Measurements from ENCODE around the gene SLC25A39. TPM values are rescaled to one million over a fixed set of nuclear protein-coding genes. Genes with fewer than 3 reads are reported as not detected.

SLC25A39 gene
- polyA plus RNA-seq, 1 of the 3 experiments (the other 2 are of a cell fraction), result 131 TPM

DNA sequence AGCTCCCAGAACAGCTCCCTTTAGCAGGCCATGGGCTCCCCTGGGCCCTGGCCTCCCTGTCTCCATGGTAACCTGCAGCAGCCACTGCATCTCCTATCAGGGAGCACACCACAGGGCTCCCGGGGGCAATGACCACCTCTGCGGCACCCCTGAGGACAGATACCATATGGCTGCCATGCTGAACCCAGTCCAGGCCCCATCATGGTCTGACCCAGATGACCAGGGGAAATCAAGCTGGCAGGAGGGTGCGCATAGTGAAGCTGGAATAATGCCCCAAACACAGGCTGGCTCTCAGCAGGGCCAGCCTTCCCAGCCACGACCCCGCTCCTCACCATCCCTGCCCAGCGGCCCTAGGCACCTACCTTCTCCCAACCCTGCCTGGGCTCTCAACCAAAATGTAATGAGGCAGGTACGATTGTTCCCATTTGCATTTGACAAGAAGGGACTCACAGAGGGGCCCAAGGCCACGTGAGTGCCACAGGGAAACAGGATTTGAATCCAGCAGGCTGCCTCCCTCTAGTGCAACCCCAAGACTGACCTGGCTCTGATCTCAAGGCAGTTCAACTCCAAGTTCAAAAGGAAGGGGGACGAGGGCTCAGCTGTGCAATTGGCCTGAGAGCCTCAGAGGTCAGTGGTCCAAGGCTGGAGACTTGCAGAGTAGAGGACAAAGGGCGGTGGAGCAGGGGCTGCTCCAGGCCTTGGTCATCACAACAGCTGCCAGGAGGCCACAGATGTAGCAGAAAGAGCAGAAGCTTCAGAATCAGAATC is 13.8 kb downstream of the SLC25A39 start:
- DNase-seq, result no peak
- Histone ChIP-seq H3K27me3 (ENCODE audit: insufficient read depth) (no peaks in the 10 kb centered on the region), H3K36me3 (replicated peaks in 1 of 2; ENCODE audit: control insufficient read depth in 1 of 2, insufficient read depth in 2 of 2, low read length in 1 of 2) (no peaks in the 10 kb centered on the region), H3K4me2 (no peak overlapping the region), H3K4me1 (ENCODE audit: control insufficient read depth in 1 of 2, insufficient read depth in 2 of 2, low read depth in 1 of 2, low read length in 1 of 2) (peaks cover 0 to 31% of the 10 kb centered on the region in 2 experiments; a peak in 1 of 4 replicates), H2AFZ (ENCODE audit: low read depth) (no peak overlapping the region), H3K9me3 (no peaks in the 10 kb centered on the region), H4K20me1 (ENCODE audit: insufficient read depth) (no peaks in the 10 kb centered on the region), H3F3A (replicated peaks; ENCODE audit: insufficient read depth) (no peaks in the 10 kb centered on the region), H3K9ac (no peak overlapping the region), H3K79me2 (ENCODE audit: insufficient read depth) (no peaks in the 10 kb centered on the region), H3K27ac (ENCODE audit: low read depth in 2 of 2, low read length in 1 of 2) (no peak overlapping the region), H3K4me3 (ENCODE audit: low read depth in 2 of 2, low read length in 1 of 2) (no peak overlapping the region), H3K9me2 (no peaks in the 10 kb centered on the region)
- TF ChIP-seq FOXM1 (IDR thresholded peaks at IDR 0.05; ENCODE audit: low read depth) (no peak), FOSL2 (IDR thresholded peaks at IDR 0.05; ENCODE audit: borderline replicate concordance, low read depth) (no peak), CHD2 (IDR thresholded peaks at IDR 0.05; ENCODE audit: low read length, partially characterized antibody) (no peak), SIN3A (IDR thresholded peaks at IDR 0.05; ENCODE audit: borderline replicate concordance, low read depth, low read length) (no peak), NRF1 (IDR thresholded peaks at IDR 0.05; ENCODE audit: low read depth, low read length) (no peak), TCF12 (IDR thresholded peaks at IDR 0.05) (no peak), MXI1 (IDR thresholded peaks at IDR 0.05; ENCODE audit: low read depth, low read length) (no peak), RCOR1 (IDR thresholded peaks at IDR 0.05; ENCODE audit: low read length) (no peak), RAD21 (IDR thresholded peaks at IDR 0.05; ENCODE audit: low read length) (no peak), RXRA (IDR thresholded peaks at IDR 0.05; ENCODE audit: borderline replicate concordance, low read depth) (no peak)
- TF ChIP-seq, protein P1, sequence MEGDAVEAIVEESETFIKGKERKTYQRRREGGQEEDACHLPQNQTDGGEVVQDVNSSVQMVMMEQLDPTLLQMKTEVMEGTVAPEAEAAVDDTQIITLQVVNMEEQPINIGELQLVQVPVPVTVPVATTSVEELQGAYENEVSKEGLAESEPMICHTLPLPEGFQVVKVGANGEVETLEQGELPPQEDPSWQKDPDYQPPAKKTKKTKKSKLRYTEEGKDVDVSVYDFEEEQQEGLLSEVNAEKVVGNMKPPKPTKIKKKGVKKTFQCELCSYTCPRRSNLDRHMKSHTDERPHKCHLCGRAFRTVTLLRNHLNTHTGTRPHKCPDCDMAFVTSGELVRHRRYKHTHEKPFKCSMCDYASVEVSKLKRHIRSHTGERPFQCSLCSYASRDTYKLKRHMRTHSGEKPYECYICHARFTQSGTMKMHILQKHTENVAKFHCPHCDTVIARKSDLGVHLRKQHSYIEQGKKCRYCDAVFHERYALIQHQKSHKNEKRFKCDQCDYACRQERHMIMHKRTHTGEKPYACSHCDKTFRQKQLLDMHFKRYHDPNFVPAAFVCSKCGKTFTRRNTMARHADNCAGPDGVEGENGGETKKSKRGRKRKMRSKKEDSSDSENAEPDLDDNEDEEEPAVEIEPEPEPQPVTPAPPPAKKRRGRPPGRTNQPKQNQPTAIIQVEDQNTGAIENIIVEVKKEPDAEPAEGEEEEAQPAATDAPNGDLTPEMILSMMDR (IDR thresholded peaks at IDR 0.05), result no peak
- TF ChIP-seq, protein P2, sequence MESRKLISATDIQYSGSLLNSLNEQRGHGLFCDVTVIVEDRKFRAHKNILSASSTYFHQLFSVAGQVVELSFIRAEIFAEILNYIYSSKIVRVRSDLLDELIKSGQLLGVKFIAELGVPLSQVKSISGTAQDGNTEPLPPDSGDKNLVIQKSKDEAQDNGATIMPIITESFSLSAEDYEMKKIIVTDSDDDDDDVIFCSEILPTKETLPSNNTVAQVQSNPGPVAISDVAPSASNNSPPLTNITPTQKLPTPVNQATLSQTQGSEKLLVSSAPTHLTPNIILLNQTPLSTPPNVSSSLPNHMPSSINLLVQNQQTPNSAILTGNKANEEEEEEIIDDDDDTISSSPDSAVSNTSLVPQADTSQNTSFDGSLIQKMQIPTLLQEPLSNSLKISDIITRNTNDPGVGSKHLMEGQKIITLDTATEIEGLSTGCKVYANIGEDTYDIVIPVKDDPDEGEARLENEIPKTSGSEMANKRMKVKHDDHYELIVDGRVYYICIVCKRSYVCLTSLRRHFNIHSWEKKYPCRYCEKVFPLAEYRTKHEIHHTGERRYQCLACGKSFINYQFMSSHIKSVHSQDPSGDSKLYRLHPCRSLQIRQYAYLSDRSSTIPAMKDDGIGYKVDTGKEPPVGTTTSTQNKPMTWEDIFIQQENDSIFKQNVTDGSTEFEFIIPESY (IDR thresholded peaks at IDR 0.05; ENCODE audit: borderline replicate concordance, low read depth), result no peak
- CTCF ChIA-PET, result interaction anchor here (1.1 to 5.7 kb wide), 7 partner anchors 13 to 125 kb away, joined by 3 to 37 read pairs (median 6); partner anchors contain the start of genes GRN, SLC25A39 and UBTF
- POLR2A ChIA-PET, result interaction anchor here (1.0 to 4.4 kb wide), 4 partner anchors 9 to 112 kb away, joined by 3 to 34 read pairs (median 22); partner anchors contain the start of gene SLC25A39
- WGBS (ENCODE audit: low lambda C conversion rate), result 23% methylated on average over 5 of the region's 10 CpGs

DNA sequence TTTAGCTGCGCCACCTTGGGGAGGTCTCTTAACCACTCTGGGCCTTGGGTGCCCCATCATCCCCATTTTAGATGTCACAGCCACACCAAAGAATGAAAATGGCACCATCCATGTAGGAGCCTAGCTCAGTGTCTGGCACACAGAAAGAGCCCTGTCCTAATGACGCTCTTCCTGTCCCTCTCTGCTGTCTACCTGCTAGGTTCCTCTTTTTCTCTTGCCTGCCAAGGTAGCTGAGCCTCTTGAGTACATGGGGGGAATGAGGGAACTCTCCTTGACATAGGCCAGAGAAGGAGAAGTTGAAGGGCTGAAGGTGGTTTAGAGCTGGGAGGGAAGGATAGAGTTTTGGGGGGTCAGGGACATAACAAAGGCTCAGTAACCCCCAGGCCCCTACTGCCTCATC is 14.4 kb downstream of the SLC25A39 start:
- CTCF ChIA-PET, result interaction anchor here (1.1 to 5.7 kb wide), 7 partner anchors 14 to 124 kb away, joined by 3 to 37 read pairs (median 6); partner anchors contain the start of genes GRN, SLC25A39 and UBTF
- H3K9me3 ChIP-seq, result no peaks in the 10 kb centered on the region
- peaks cover 0 to 31% of the 10 kb centered on the region in 2 experiments; a peak in 1 of 4 replicates for H3K4me1 ChIP-seq (ENCODE audit: control insufficient read depth in 1 of 2, insufficient read depth in 2 of 2, low read depth in 1 of 2, low read length in 1 of 2)
- no peak overlapping the region for H3K9ac ChIP-seq
- DNase-seq, result no peak
- H3K27ac ChIP-seq (ENCODE audit: low read depth in 2 of 2, low read length in 1 of 2), result no peak overlapping the region
- no peak overlapping the region for H2AFZ ChIP-seq (ENCODE audit: low read depth)
- WGBS (ENCODE audit: low lambda C conversion rate), result 74% methylated on average over 2 of the region's 2 CpGs
- no peaks in the 10 kb centered on the region for H3K79me2 ChIP-seq (ENCODE audit: insufficient read depth)
- no peaks in the 10 kb centered on the region for H3F3A ChIP-seq (replicated peaks; ENCODE audit: insufficient read depth)
- H3K36me3 ChIP-seq (replicated peaks in 1 of 2; ENCODE audit: control insufficient read depth in 1 of 2, insufficient read depth in 2 of 2, low read length in 1 of 2), result no peaks in the 10 kb centered on the region
- H3K4me2 ChIP-seq, result no peak overlapping the region
- H3K27me3 ChIP-seq (ENCODE audit: insufficient read depth), result no peaks in the 10 kb centered on the region
- no peak overlapping the region for H3K4me3 ChIP-seq (ENCODE audit: low read depth in 2 of 2, low read length in 1 of 2)
- POLR2A ChIA-PET, result interaction anchor here (1.0 to 4.4 kb wide), 4 partner anchors 10 to 111 kb away, joined by 3 to 34 read pairs (median 22); partner anchors contain the start of gene SLC25A39
- H3K9me2 ChIP-seq, result no peaks in the 10 kb centered on the region
- H4K20me1 ChIP-seq (ENCODE audit: insufficient read depth), result no peaks in the 10 kb centered on the region
- TF ChIP-seq CHD2 (IDR thresholded peaks at IDR 0.05; ENCODE audit: low read length, partially characterized antibody) (no peak), TAF1 (IDR thresholded peaks at IDR 0.05; ENCODE audit: borderline replicate concordance, low read depth, low read length) (no peak), FOSL2 (IDR thresholded peaks at IDR 0.05; ENCODE audit: borderline replicate concordance, low read depth) (no peak), SIN3A (IDR thresholded peaks at IDR 0.05; ENCODE audit: borderline replicate concordance, low read depth, low read length) (no peak), RFX5 (IDR thresholded peaks at IDR 0.05; ENCODE audit: low read length) (no peak), NRF1 (IDR thresholded peaks at IDR 0.05; ENCODE audit: low read depth, low read length) (no peak), GATA2 (CRISPR knock-in tag; IDR thresholded peaks at IDR 0.05) (no peak), EZH2phosphoT487 (IDR thresholded peaks at IDR 0.05; ENCODE audit: borderline replicate concordance, low read depth) (no peak)
- TF ChIP-seq, protein P1 (IDR thresholded peaks at IDR 0.05), result no peak
- TF ChIP-seq, protein P3, sequence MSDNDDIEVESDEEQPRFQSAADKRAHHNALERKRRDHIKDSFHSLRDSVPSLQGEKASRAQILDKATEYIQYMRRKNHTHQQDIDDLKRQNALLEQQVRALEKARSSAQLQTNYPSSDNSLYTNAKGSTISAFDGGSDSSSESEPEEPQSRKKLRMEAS (IDR thresholded peaks at IDR 0.05; ENCODE audit: low read depth), result no peak

All from SK-N-SH (cell line).